ENCODE results near the gene INPP4B. TPM values are rescaled to one million over a fixed set of nuclear protein-coding genes. Genes with fewer than 3 reads are reported as not detected.
A peak's percentile ranks its signal among the peaks of the same experiment; 100 is the strongest.

Gene INPP4B
- total and polyA plus RNA-seq, 2 experiments from 2014 or later, result 20.3 to 27.5 TPM

DNA sequence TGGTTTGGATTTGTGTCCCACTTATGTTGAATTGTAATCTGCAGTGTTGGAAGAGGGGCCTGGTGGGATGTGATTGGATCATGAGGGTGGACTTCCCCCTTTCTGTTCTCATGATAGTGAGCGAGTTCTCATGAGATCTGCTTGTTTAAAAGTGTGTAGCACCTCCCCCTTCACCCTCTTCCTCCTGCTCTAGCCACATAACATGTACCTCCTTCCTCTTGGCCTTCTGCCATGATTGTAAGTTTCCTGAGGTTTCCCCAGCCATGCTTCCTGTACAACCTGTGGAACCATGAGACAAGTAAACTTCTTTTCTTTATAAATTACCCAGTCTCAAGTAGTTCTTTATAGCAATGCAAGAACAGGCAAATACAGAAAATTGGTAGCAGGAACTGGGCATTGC is 138.7 kb downstream of the INPP4B start:
- Histone ChIP-seq H3F3A (ENCODE audit: insufficient read depth) (no peaks in the 10 kb centered on the region), H3K27me3 (replicated peaks; ENCODE audit: insufficient read depth) (no peaks in the 10 kb centered on the region), H3K9ac (no peak overlapping the region), H3K27ac (no peak overlapping the region), H3K9me2 (ENCODE audit: insufficient read depth) (no peaks in the 10 kb centered on the region), H3K4me2 (ENCODE audit: unreplicated experiment) (no peak overlapping the region), H3K4me1 (ENCODE audit: insufficient read depth) (no peaks in the 10 kb centered on the region), H3K4me3 (no peak overlapping the region), H4K20me1 (ENCODE audit: insufficient read depth) (no peaks in the 10 kb centered on the region), H3K36me3 (ENCODE audit: low read depth) (no peaks in the 10 kb centered on the region), H3K9me3 (ENCODE audit: low read depth) (no peaks in the 10 kb centered on the region), H3K79me2 (ENCODE audit: insufficient read depth) (no peaks in the 10 kb centered on the region), H2AFZ (no peak overlapping the region)
- TF ChIP-seq EZH2phosphoT487 (IDR thresholded peaks at IDR 0.05; ENCODE audit: insufficient read depth, low read depth) (no peak), EZH2 (IDR thresholded peaks at IDR 0.05; ENCODE audit: insufficient read depth, poor library complexity, severe bottlenecking) (no peak)
- 83 to 100% methylated on average over 1 of the region's 1 CpG for WGBS, 2 experiments (ENCODE audit: low coverage in 1 of 2, low lambda C conversion rate in 2 of 2, missing lambda C conversion rate in 2 of 2)
- DNase-seq, result no peak
- in situ Hi-C loops (cut with MboI), result no loop called here

DNA sequence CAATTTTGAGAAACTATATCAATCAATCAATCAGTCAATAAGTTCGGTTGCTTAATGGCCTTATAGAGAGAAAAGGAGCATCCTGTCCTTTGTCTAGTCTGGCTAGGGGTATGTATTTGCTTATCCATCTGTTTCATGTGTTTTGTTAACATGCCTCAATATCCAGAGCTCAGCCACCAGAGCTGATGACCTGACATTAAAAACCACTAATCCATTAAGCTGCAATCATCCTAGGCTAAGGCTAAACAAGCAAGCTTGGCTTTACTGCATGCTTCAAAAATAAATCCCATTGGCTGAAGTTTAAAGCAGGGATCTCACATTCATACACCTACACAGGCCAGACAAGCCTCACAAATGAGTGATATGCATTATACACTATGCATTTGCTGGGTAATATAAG is 139.7 kb downstream of the INPP4B start:
- Histone ChIP-seq H2AFZ (no peak overlapping the region), H3K9ac (no peak overlapping the region), H3F3A (ENCODE audit: insufficient read depth) (no peaks in the 10 kb centered on the region), H3K36me3 (ENCODE audit: low read depth) (no peaks in the 10 kb centered on the region), H3K4me2 (ENCODE audit: unreplicated experiment) (no peak overlapping the region), H3K79me2 (ENCODE audit: insufficient read depth) (no peaks in the 10 kb centered on the region), H3K9me3 (ENCODE audit: low read depth) (no peaks in the 10 kb centered on the region), H3K4me3 (no peak overlapping the region), H3K9me2 (ENCODE audit: insufficient read depth) (no peaks in the 10 kb centered on the region), H3K4me1 (ENCODE audit: insufficient read depth) (no peaks in the 10 kb centered on the region), H4K20me1 (ENCODE audit: insufficient read depth) (no peaks in the 10 kb centered on the region), H3K27me3 (replicated peaks; ENCODE audit: insufficient read depth) (no peaks in the 10 kb centered on the region), H3K27ac (no peak overlapping the region)
- no peak for DNase-seq
- in situ Hi-C loops (cut with MboI), result no loop called here
- WGBS, 2 experiments (ENCODE audit: low coverage in 1 of 2, low lambda C conversion rate in 2 of 2, missing lambda C conversion rate in 2 of 2), result 82 to 94% methylated on average over 1 of the region's 1 CpG
- TF ChIP-seq EZH2 (IDR thresholded peaks at IDR 0.05; ENCODE audit: insufficient read depth, poor library complexity, severe bottlenecking) (no peak), EZH2phosphoT487 (IDR thresholded peaks at IDR 0.05; ENCODE audit: insufficient read depth, low read depth) (no peak)

DNA sequence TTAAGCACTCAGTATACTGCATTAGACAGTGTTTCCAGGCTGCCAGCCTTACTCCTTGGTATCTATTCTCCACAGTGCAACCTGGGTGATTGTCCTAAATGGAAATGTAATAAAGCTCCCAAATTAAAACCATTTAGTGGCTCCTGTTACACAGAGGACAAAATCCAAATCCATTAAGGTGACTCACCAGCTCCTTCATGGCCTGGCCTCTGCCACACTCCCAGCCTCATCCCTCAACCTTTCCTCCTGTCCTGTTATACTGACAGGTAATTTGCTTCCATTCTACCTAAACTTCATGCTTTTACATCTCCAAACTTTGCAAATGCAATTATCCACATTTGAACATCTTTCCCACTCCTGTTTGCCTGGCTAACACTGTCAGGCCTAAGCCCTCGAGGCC is 140.3 kb downstream of the INPP4B start:
- Histone ChIP-seq H3K4me2 (ENCODE audit: unreplicated experiment) (no peak overlapping the region), H3K9me3 (ENCODE audit: low read depth) (no peaks in the 10 kb centered on the region), H3K79me2 (ENCODE audit: insufficient read depth) (no peaks in the 10 kb centered on the region), H3K36me3 (ENCODE audit: low read depth) (no peaks in the 10 kb centered on the region), H3K27ac (no peak overlapping the region), H4K20me1 (ENCODE audit: insufficient read depth) (no peaks in the 10 kb centered on the region), H3K9me2 (ENCODE audit: insufficient read depth) (no peaks in the 10 kb centered on the region), H3K27me3 (replicated peaks; ENCODE audit: insufficient read depth) (no peaks in the 10 kb centered on the region), H3K4me1 (ENCODE audit: insufficient read depth) (no peaks in the 10 kb centered on the region), H3K9ac (no peak overlapping the region), H2AFZ (no peak overlapping the region), H3K4me3 (no peak overlapping the region), H3F3A (ENCODE audit: insufficient read depth) (no peaks in the 10 kb centered on the region)
- in situ Hi-C loops (cut with MboI), result no loop called here
- peak; percentile 5 for DNase-seq
- WGBS, 2 experiments (ENCODE audit: low coverage in 1 of 2, low lambda C conversion rate in 2 of 2, missing lambda C conversion rate in 2 of 2), result 83 to 91% methylated on average over 1 of the region's 1 CpG
- TF ChIP-seq EZH2 (IDR thresholded peaks at IDR 0.05; ENCODE audit: insufficient read depth, poor library complexity, severe bottlenecking), result no peak
- TF ChIP-seq EZH2phosphoT487 (IDR thresholded peaks at IDR 0.05; ENCODE audit: insufficient read depth, low read depth), result no peak

DNA sequence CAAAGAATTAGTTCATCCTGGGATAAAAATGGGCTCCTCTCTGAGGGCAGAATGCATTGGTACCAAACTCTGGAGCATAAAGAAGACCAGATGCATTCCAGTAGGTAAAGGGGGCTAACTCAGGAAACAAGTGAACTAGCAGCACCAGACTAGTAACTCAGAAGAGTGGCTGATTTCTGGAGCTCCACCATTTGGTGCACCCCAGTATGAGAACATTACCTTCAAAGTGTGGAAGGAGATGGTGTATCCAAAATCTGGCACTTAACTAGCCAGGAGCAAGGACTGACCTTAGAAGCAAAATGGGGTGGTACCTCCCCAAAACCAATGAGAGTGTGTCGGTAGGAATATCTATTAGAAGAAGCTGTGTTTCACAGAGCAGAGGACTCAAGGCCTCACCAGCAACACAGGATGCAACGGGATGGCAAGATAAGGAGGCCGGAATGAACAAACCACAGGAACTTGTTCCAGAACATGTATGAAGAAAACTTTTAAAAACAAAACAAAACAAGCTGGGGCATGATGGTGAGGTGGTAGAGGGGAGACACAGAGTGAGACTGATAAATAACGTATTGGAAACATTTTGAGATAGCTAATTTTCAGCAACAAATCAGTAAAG is 142.3 kb downstream of the INPP4B start:
- in situ Hi-C loops (cut with MboI), result no loop called here
- H3K27me3 ChIP-seq (replicated peaks; ENCODE audit: insufficient read depth), result no peaks in the 10 kb centered on the region
- no peak overlapping the region for H2AFZ ChIP-seq
- H3K9ac ChIP-seq, result no peak overlapping the region
- no peak for TF ChIP-seq EZH2phosphoT487 (IDR thresholded peaks at IDR 0.05; ENCODE audit: insufficient read depth, low read depth)
- no peak for TF ChIP-seq EZH2 (IDR thresholded peaks at IDR 0.05; ENCODE audit: insufficient read depth, poor library complexity, severe bottlenecking)
- H3K79me2 ChIP-seq (ENCODE audit: insufficient read depth), result no peaks in the 10 kb centered on the region
- DNase-seq, result no peak
- H3K36me3 ChIP-seq (ENCODE audit: low read depth), result no peaks in the 10 kb centered on the region
- H3K4me3 ChIP-seq, result no peak overlapping the region
- H4K20me1 ChIP-seq (ENCODE audit: insufficient read depth), result no peaks in the 10 kb centered on the region
- H3K27ac ChIP-seq, result no peak overlapping the region
- H3K9me3 ChIP-seq (ENCODE audit: low read depth), result no peaks in the 10 kb centered on the region
- WGBS, 2 experiments (ENCODE audit: low coverage in 1 of 2, low lambda C conversion rate in 2 of 2, missing lambda C conversion rate in 2 of 2), result 72 to 76% methylated on average over 4 of the region's 4 CpGs
- H3F3A ChIP-seq (ENCODE audit: insufficient read depth), result no peaks in the 10 kb centered on the region
- no peak overlapping the region for H3K4me2 ChIP-seq (ENCODE audit: unreplicated experiment)
- no peaks in the 10 kb centered on the region for H3K4me1 ChIP-seq (ENCODE audit: insufficient read depth)
- H3K9me2 ChIP-seq (ENCODE audit: insufficient read depth), result no peaks in the 10 kb centered on the region

DNA sequence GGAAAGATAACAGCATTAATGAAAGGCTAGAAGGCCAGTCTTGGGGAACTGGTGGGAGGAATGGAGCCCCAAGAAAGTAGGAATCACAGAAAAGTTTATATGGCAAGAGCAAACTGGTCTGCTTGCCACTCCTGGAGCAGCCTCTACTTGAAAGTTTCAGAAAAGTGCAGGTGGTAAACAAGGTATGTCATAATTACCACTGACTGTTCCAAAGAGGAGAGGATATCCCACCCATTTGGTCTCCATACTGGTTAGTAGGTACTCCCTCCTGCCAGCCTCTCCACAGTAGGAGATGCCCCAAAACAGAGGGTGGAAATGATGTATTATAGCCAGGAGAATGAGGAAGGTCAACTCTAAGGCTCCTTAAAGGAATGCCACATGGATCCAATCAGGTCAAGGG is 145.1 kb downstream of the INPP4B start:
- Histone ChIP-seq H3K9ac (no peak overlapping the region), H3K79me2 (ENCODE audit: insufficient read depth) (no peaks in the 10 kb centered on the region), H3K9me2 (ENCODE audit: insufficient read depth) (no peaks in the 10 kb centered on the region), H4K20me1 (ENCODE audit: insufficient read depth) (no peaks in the 10 kb centered on the region), H3K27me3 (replicated peaks; ENCODE audit: insufficient read depth) (no peaks in the 10 kb centered on the region), H3K9me3 (ENCODE audit: low read depth) (no peaks in the 10 kb centered on the region), H3K4me3 (no peak overlapping the region), H3K4me2 (ENCODE audit: unreplicated experiment) (no peak overlapping the region), H3K27ac (no peak overlapping the region), H3K4me1 (ENCODE audit: insufficient read depth) (no peaks in the 10 kb centered on the region), H2AFZ (no peak overlapping the region), H3F3A (ENCODE audit: insufficient read depth) (no peaks in the 10 kb centered on the region), H3K36me3 (ENCODE audit: low read depth) (no peaks in the 10 kb centered on the region)
- TF ChIP-seq EZH2 (IDR thresholded peaks at IDR 0.05; ENCODE audit: insufficient read depth, poor library complexity, severe bottlenecking) (no peak), EZH2phosphoT487 (IDR thresholded peaks at IDR 0.05; ENCODE audit: insufficient read depth, low read depth) (no peak)
- no peak for DNase-seq
- in situ Hi-C loops (cut with MboI), result no loop called here

All from GM23248 (cell line).